ENCODE results near the gene LIPI. TPM values are rescaled to one million over a fixed set of nuclear protein-coding genes. Genes with fewer than 3 reads are reported as not detected.
A peak's percentile ranks its signal among the peaks of the same experiment; 100 is the strongest.

The LIPI gene
- total and polyA plus RNA-seq, 10 of the 15 experiments (the other 5 are each of a cell fraction or from before 2014, with no cell fraction given): 0.05 to 0.32 (median 0.10) TPM; not detected in 5

GRCh38 chr21:14096172-14096571, 114.6 kb downstream of the LIPI start (continued):
- TF ChIP-seq MLLT1 (IDR thresholded peaks at IDR 0.05) (no peak), MEF2B (IDR thresholded peaks at IDR 0.05; ENCODE audit: partially characterized antibody, poor library complexity, severe bottlenecking) (peak; percentile 95), RFX5 (IDR thresholded peaks at IDR 0.05; ENCODE audit: low read depth, low read length) (no peak), GABPA (IDR thresholded peaks at IDR 0.05; ENCODE audit: low read depth) (no peak), MXI1 (IDR thresholded peaks at IDR 0.05; ENCODE audit: low read depth, low read length) (no peak), MEF2A (IDR thresholded peaks at IDR 0.05; ENCODE audit: insufficient read depth, low read depth, low read length) (peak; percentile 88), CTCF (IDR thresholded peaks at IDR 0.05 in 2 of 3, conservative IDR thresholded peaks at IDR 0.05 in 1 of 3; ENCODE audit: control insufficient read depth in 2 of 3, extremely low read depth in 1 of 3, insufficient read depth in 1 of 3, low read depth in 3 of 3, low read length in 3 of 3) (no peak), SUPT20H (IDR thresholded peaks at IDR 0.05; ENCODE audit: borderline replicate concordance, control insufficient read depth, low read depth, low read length) (no peak), BCLAF1 (IDR thresholded peaks at IDR 0.05) (no peak), SMAD5 (IDR thresholded peaks at IDR 0.05; ENCODE audit: low read depth) (no peak), GATAD2B (conservative IDR thresholded peaks at IDR 0.05; ENCODE audit: low read depth) (peak; percentile 66; the same call in 1 of the 2 replicates), TCF7 (IDR thresholded peaks at IDR 0.05; ENCODE audit: borderline replicate concordance) (no peak), BRCA1 (IDR thresholded peaks at IDR 0.05; ENCODE audit: low read depth, low read length) (no peak), CBX5 (IDR thresholded peaks at IDR 0.05; ENCODE audit: low read depth) (no peak), TARDBP (IDR thresholded peaks at IDR 0.05; ENCODE audit: borderline replicate concordance) (no peak), NFYB (IDR thresholded peaks at IDR 0.05; ENCODE audit: insufficient read depth, low read depth, low read length) (no peak), KLF5 (IDR thresholded peaks at IDR 0.05; ENCODE audit: partially characterized antibody) (no peak), ZNF274 (IDR thresholded peaks at IDR 0.05; ENCODE audit: insufficient read depth, insufficient read length) (no peak), SMARCA5 (IDR thresholded peaks at IDR 0.05) (no peak), YBX1 (IDR thresholded peaks at IDR 0.05) (no peak), NR2C1 (IDR thresholded peaks at IDR 0.05) (no peak), CEBPB (IDR thresholded peaks at IDR 0.05; ENCODE audit: borderline replicate concordance in 1 of 2, low read depth in 2 of 2, low read length in 2 of 2) (no peak), CHD4 (IDR thresholded peaks at IDR 0.05) (no peak), E2F4 (IDR thresholded peaks at IDR 0.05; ENCODE audit: low read depth, low read length) (no peak), NFIC (IDR thresholded peaks at IDR 0.05; ENCODE audit: low read depth, low read length) (peak; percentile 72)
